HG02642 (cell line): ENCODE data around the gene DSEL.

Experiments
- ATAC-seq: cut with Tn5 transposase; IDR thresholded peaks from one replicate; pipeline ENCODE4 v1.9.1; 2021; ENCODE audit warnings: mild to moderate bottlenecking; ENCODE audit not compliant: unreplicated experiment, poor library complexity

The DSEL gene

DNA sequence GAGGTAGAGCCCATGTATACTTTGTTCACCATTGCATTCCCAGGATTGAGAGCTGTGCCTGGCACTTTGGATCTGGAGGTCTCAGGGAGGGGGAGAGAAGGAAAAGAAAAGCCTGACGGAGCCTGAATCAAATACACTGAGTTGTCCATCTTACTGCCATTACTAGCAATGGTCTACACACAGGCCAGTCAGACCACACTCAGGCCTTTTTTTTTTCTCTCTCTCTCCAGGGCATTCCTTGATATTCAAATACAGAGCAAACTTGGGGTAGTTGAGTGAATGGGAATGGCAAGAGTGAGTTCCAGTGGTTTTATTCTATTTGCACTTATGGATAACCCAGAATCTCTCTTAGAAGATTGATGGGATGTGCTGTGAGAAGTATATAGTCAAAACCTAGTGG is 11.8 kb downstream of the DSEL start:
- ATAC-seq = no peak

- no peak for ATAC-seq
Measured at GRCh38 chr18:67500522-67501205, 15.9 kb downstream of the DSEL start.

- no peak for ATAC-seq
Measured at GRCh38 chr18:67496469-67496868, 20.1 kb downstream of the DSEL start.

DNA sequence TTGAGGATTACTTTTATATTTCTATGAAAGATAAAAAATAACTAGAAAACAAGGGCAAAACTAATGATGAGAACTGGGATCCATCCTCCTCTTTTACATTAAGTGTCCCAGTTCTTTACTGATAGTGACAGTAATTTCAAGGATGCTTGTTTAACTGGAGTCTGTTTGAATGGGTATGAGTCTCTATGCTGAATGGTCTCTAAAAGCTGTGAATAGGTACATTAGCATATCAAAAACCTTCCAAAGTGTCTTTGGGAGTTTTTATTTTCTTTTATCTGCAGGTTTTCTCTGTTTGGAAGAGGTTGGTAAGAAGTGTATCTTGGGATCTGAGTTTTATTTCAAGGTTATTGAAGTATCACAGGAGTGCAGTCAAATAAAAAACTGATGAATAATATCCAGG is 30.0 kb downstream of the DSEL start:
- ATAC-seq = no peak

DNA sequence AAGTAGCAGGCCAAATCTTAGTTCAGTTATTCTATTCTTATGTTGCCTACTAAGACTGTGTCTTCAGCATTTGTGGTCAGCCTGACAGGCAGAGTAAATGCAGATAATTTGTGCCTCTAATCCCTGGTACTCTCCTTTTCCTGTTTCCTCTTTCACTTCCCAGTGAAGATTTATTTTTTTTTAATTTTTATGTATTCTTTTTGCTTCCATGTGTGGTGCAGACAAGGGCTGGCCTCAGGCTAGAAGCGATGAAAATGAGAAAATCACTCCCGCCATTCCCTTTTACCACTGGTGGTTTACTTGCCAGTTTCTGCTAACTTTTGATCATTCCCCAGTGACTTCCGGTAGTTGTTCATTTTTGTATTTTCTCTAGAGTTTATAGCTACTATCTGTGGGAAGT is 30.9 kb downstream of the DSEL start:
- no peak for ATAC-seq

GRCh38 chr18:67484458-67484857 is 32.1 kb downstream of the DSEL start:
- no peak for ATAC-seq

GRCh38 chr18:67483952-67484351 is 32.6 kb downstream of the DSEL start:
- ATAC-seq = no peak

GRCh38 chr18:67483237-67483636 is 33.3 kb downstream of the DSEL start:
- ATAC-seq = no peak

- ATAC-seq = no peak
Measured at GRCh38 chr18:67478249-67478648, 38.3 kb downstream of the DSEL start.

DNA sequence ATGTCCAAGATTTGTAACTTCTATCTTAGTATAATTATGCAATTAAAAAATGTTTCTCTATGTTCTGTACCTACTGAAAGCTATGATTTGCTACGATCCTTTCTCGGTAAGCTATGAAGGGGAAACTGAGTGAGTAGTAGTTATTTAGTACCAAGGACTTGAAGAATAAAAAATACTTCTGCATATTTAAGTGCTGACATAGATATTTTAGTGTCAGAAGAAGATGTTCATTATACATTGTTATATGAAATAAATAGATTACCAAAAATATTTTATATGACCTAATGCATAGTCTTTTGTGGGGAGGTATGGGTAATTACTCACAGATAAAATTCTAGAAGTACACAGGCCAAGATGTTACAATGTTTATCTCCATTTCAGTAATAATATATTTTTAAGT is 39.0 kb downstream of the DSEL start:
- no peak for ATAC-seq

DNA sequence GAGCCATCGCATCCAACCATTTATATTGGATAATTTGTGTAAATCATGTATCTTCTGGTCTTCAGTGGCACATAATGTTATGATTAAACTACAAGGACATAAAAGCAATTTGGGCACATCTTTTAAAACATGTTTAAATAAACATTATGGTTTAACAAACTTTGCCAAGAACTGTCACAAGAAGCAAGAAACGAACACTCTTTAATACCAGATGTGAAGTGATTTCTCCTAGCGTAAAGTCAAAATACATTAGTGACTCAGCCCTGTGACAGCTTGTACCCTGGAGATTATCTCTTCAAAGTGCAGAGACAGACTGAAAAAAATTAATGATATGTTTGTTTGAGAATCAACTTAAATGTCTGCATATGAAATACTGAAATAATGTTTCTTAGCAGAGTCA is 39.9 kb downstream of the DSEL start:
- no peak for ATAC-seq

GRCh38 chr18:67475673-67476072 is 40.8 kb downstream of the DSEL start:
- ATAC-seq = no peak

DNA sequence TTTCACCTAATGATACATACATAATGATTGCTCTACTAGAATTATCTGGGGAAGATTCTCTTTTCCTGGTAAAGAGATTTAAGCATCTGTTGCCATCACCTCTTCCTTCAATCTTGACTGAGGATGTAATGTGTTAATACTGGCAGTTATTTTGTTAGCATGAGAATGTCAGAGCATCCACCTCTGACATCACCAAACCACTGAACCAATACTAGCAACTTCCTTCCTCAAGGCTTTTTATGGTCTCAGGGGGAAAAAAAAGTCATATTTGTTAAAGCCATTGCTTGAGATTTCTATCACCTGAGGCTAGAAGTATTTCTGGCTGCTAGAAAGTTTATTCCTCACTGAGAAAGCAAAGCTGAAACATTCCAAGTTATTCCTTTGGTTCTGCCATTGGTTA is 48.5 kb downstream of the DSEL start:
- ATAC-seq = no peak

GRCh38 chr18:67467188-67467587 is 49.3 kb downstream of the DSEL start:
- no peak for ATAC-seq

GRCh38 chr18:67464499-67464898 is 52.0 kb downstream of the DSEL start:
- ATAC-seq = no peak

GRCh38 chr18:67463829-67464228 is 52.7 kb downstream of the DSEL start:
- no peak for ATAC-seq

- no peak for ATAC-seq
Measured at GRCh38 chr18:67456711-67457110, 59.8 kb downstream of the DSEL start.
